Jurkat, Clone E6-1 (cell line): Measurements from ENCODE around the gene SLCO3A1.
"Not testable (repeated sequence)": the region's sequence is repeated elsewhere in the genome, so short reads cannot be mapped to it uniquely, and the experiment has no call there.

Experiments
- DNase-seq: peaks from one replicate; pipeline ENCODE4 v3.0.0-alpha.2; 2011; ENCODE audit warnings: low read depth, low spot score
- H3K4me3 ChIP-seq: 2 replicates; pipeline ENCODE4 v1.5.1; 2011; ENCODE audit warnings: mild to moderate bottlenecking, low read length, control low read depth, moderate library complexity

Gene SLCO3A1

GRCh38 chr15:92070251-92070650 is 216.7 kb downstream of the SLCO3A1 start:
- H3K4me3 ChIP-seq, DNase-seq: not testable (repeated sequence)

- H3K4me3 ChIP-seq: no peak overlapping the region
- DNase-seq: no peak
Measured at GRCh38 chr15:92071045-92071634, 217.6 kb downstream of the SLCO3A1 start.

GRCh38 chr15:92073044-92073785 is 219.7 kb downstream of the SLCO3A1 start:
- H3K4me3 ChIP-seq: no peak overlapping the region
- DNase-seq: peak; percentile 18

- no peak overlapping the region for H3K4me3 ChIP-seq
- no peak for DNase-seq
Measured at GRCh38 chr15:92074101-92074500, 220.6 kb downstream of the SLCO3A1 start.

- H3K4me3 ChIP-seq: no peak overlapping the region
- no peak for DNase-seq
Measured at GRCh38 chr15:92074646-92075045, 221.1 kb downstream of the SLCO3A1 start.

GRCh38 chr15:92075764-92076163 is 222.3 kb downstream of the SLCO3A1 start:
- no peak overlapping the region for H3K4me3 ChIP-seq
- DNase-seq: no peak

DNA sequence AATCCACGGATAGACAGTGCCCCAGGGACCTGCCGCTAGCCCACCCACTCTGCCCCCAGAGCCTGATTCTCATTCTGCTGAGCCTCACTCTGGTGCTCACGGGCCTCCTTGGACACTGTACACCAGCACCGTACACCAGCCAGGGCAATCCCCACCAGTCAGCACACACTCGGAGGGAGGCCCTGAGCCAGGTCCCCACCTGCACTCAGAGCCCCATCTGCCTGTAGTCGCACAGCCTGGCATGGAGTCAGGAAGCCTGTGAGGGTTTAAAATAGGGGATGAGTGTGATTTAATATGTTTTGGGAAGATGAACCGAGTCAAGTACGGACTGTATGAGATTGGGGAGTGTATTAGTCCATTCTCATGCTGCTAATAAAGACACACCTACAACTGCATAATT is 223.0 kb downstream of the SLCO3A1 start:
- H3K4me3 ChIP-seq: no peak overlapping the region
- DNase-seq: no peak

DNA sequence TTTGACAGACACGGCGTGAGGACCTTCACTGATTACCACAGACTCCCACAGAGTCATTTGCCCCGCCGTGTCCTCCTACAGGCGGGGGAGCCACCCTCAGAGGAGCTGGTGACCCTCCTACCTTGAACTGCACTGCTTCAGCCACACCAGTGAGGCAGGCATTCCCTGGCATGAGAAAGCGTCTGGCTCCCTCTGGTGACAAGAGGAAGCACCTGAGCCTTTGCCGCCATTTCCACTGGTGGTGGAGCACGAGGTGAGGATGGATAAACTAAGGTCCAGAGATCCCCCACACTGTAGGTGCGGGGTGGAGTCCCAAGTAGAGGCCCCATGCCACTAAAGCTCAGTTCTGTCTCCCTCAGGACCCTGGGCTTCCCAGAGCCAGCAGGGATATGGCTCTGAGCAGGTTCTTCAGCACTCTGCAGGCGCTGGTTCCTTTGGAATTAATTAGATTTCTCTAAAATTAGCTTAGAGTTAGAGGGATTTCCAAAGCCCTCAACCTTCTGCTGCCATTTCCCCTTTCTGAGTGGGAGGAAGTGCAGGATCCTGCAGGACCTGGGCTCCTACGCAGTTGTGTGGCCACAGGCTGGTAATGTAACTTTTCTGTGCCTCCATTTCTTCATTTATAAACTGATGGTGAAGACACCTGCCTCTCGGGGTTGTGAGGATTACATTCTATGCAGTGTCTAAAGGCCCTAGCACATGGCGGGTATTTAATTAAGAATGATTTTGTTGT is 224.0 kb downstream of the SLCO3A1 start:
- DNase-seq: peak; percentile 50
- no peak overlapping the region for H3K4me3 ChIP-seq

GRCh38 chr15:92078270-92078669 is 224.8 kb downstream of the SLCO3A1 start:
- DNase-seq: no peak
- H3K4me3 ChIP-seq: no peak overlapping the region

DNA sequence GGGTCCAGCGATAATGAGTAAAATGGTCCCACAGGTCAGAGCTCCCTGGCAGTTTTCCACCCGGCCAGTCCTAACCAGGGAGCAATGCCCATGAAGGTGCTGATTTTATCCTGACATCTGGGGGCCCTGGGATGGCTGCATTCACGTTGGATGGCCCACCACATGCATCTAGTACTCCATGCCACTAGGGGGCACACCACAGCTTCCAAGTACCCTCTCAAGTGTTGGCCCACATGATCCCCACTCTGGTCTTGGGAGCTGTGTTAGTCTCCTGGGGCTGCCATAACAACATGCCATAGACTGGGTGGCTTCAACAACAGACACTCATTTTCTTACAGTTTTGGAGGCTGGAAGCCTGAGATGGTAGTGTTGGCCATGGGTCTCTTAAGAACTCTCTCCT is 225.5 kb downstream of the SLCO3A1 start:
- peak; percentile 35 for DNase-seq
- H3K4me3 ChIP-seq: no peak overlapping the region

GRCh38 chr15:92079647-92080255 is 226.2 kb downstream of the SLCO3A1 start:
- no peak for DNase-seq
- H3K4me3 ChIP-seq: no peak overlapping the region

- no peak overlapping the region for H3K4me3 ChIP-seq
- DNase-seq: peak; percentile 39
Measured at GRCh38 chr15:92082006-92082843, 228.7 kb downstream of the SLCO3A1 start.

- no peak for DNase-seq
- H3K4me3 ChIP-seq: no peak overlapping the region
Measured at GRCh38 chr15:92083190-92083589, 229.7 kb downstream of the SLCO3A1 start.

DNA sequence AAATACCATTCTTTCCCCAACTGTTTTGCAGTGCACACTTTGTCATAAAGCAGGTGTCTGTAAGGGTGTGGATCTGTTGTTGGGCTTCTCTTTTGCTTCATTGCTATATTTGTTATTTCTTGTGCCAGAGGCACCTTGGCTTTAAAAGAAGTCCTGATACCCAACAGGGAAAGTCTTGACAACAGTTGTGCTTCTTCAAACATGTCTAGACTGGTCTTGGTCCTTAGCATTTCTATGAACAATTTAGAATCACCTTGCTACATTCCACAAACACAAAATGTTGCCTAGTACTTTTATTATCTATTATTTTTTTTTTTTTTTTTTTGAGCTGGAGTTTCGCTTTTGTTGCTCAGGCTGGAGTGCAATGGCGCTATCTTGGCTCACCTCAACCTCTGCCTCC is 233.7 kb downstream of the SLCO3A1 start:
- no peak for DNase-seq

GRCh38 chr15:92091155-92091734 is 237.7 kb downstream of the SLCO3A1 start:
- no peak overlapping the region for H3K4me3 ChIP-seq
- DNase-seq: no peak

More for the DNA sequence above, 233.7 kb downstream of the SLCO3A1 start:
- H3K4me3 ChIP-seq: no peak overlapping the region

DNA sequence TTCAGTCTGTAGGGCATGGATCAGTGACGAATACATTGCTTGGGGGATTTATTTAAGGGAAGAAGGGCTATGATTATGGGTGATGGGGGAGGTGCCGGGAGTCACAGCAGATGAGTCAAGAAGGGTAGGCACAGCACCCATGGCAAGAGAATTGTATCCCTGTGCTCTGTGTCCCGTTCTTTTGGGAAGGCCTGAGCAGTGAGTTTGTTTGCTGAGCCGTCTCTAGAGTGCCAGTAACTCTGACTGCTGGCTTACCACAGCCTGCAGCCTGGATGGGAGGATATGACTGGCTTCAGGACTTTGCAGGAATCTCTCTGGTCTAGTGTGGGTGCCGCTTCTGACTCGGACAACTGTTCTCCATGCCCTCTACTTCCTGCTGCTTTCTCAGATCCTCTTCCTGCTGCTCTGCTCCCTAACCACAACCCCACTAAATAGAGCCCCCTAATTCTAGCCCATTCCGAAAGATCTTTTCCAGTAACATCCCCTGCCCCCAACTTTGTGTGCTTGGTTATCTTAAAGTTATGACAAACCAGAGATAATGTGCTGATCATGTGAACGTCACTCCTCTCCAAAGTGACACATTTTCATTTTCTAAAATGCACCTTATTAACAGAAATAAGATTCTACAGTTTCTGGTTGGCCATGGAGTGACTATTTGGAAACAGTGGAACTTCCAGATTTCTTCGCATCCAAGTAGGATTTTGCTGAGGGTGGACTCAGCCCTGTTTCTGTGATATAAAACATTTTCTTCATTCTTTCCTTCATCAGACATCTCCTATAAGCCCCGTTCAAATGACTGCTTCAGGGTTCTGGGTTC is 239.0 kb downstream of the SLCO3A1 start:
- H3K4me3 ChIP-seq: no peak overlapping the region
- no peak for DNase-seq

DNA sequence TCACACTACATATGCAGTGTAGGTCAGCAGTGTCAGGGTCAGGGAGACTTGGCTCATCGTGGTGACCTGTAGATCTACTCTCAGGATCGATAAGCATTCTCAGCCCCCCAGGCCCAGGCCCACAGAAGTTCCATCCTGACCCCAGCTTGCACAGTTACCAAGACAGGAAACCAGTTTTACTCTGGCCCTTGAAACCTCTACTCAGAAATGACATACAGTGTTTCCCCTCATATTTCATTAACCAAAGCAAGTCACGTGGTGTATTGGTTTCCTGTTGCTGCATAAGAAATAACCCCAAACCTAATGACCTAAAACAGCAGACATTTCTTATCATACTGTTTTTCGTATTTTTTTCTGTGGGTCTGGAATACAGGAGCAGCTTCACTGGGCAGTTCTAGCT is 242.2 kb downstream of the SLCO3A1 start:
- DNase-seq: peak; percentile 47
- H3K4me3 ChIP-seq: no peak overlapping the region
